Glutamatergic neuron (in vitro differentiated cells): Measurements from ENCODE around the gene LRRC43. TPM values are rescaled to one million over a fixed set of nuclear protein-coding genes. Genes with fewer than 3 reads are reported as not detected.

Experiments
- DNase-seq: peaks from one replicate; pipeline ENCODE4 v3.0.0; 2022
- H3K27ac Mint-ChIP-seq: one replicate; pipeline ENCODE4 v1.8.0; 2020; ENCODE audit warnings: mild to moderate bottlenecking, mixed read lengths, inconsistent platforms; ENCODE audit not compliant: unreplicated experiment
- H3K27me3 Mint-ChIP-seq: one replicate; pipeline ENCODE4 v1.8.0; 2020; ENCODE audit warnings: mild to moderate bottlenecking, moderate library complexity, mixed read lengths, inconsistent platforms; ENCODE audit not compliant: unreplicated experiment
- H3K36me3 Mint-ChIP-seq: one replicate; pipeline ENCODE4 v1.8.0; 2020; ENCODE audit warnings: mild to moderate bottlenecking, mixed read lengths, inconsistent platforms; ENCODE audit not compliant: unreplicated experiment
- H3K4me1 Mint-ChIP-seq: one replicate; pipeline ENCODE4 v1.8.0; 2020; ENCODE audit warnings: mild to moderate bottlenecking, low read depth, mixed read lengths, inconsistent platforms; ENCODE audit not compliant: unreplicated experiment
- H3K4me3 Mint-ChIP-seq: one replicate; pipeline ENCODE4 v1.8.0; 2020; ENCODE audit warnings: mild to moderate bottlenecking, mixed read lengths, inconsistent platforms; ENCODE audit not compliant: unreplicated experiment
- H3K9me3 Mint-ChIP-seq: one replicate; pipeline ENCODE4 v1.8.0; 2020; ENCODE audit warnings: mild to moderate bottlenecking, moderate library complexity, mixed read lengths, inconsistent platforms; ENCODE audit not compliant: unreplicated experiment
- long read RNA-seq: library from polyadenylated mRNA; unstranded; transcript quantifications from one replicate; pipeline ENCODE4 v2.0.0, GENCODE V29; 2020; ENCODE audit not compliant: unreplicated experiment
- total RNA-seq: library from RNA; stranded (reverse); fragmentation: NEBNext Ultra II Directional; extraction: Animal tissue kit (Norgen Biotek cat#: 25700); gene quantifications from one replicate; pipeline ENCODE4 v1.2.1, GENCODE V29; 2021; ENCODE audit not compliant: unreplicated experiment
- TF ChIP-seq, protein P1 (sequence below): fragments of 200-600 bp; sonication (generic); IDR thresholded peaks from one replicate; pipeline ENCODE4 v1.5.0; 2021; ENCODE audit not compliant: partially characterized antibody, unreplicated experiment

LRRC43 gene, protein sequence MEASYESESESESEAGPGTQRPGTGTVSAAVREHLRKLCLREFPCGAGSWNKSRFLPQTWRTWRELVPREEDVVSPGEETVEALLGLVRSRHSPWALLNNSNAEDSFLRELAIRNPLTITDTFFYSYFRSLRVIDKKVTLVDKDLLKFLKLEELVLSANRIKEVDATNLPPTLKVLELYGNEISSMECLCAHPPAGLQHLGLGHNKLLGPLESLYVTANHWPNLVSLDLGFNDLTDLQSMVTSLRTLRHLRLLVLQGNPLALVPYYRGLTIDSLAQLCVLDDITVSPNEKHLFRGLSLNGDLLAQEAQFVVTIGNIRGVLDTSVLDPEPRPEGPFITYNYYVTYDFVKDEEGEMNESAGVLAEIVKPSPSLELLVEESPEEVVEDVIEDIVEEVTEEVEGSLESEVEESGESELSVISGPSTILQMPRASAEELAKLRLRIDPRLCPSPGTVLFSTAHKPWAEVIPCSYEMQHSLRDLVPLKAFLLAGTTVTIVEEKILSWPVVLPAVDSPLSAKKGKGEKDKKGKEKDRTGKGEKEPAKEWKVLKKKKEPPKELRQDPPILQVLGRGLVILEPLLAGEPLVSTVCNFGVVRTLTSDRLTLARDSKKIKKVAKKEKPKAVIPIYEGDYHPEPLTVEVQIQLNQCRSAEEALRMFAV
- total RNA-seq = 4.3 TPM
- long read RNA-seq = 0 reads

DNA sequence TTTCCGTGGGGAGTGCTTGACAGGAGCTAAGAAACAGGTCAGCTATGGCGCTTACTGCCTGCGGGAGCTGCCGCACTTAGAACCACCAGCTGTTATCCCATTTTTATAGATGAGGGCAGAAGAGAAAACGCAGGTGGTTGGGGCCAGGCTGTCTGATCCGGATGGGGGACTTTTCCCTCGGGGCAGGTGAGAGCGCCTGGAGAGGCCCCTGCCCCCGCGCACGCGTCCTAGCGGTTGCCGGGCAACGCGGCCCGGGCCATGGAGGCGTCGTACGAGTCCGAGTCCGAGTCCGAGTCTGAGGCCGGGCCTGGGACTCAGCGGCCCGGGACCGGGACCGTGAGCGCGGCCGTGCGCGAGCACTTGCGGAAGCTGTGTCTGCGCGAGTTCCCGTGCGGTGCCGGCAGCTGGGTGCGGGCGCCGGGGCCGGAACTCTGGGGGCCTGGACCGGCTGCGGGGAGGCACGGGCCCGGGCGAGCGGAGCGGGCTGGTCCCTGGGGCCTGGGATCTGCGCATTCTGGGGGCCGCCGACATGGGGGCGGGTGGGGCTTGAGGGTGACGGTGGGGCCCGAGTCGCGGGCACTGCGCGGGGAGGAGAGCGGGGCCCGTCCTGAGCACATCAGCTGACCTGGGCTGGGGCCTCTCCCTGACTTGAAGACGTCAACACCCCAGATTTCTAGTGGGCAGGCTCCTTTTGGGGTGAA, at the start of gene LRRC43:
TSS of gene LRRC43 (plus strand) at position 237 of the 701 bp plus-strand sequence. CDS start at position 259, 22 bp downstream.
- peak within 1 kb of the TSS; percentile 82 for H3K27ac Mint-ChIP-seq
- peaks cover 9% of the 10 kb centered on the region for H3K27me3 Mint-ChIP-seq
- DNase-seq = peak; percentile 88
- no peaks in the 10 kb centered on the region for H3K36me3 Mint-ChIP-seq
- TF ChIP-seq, protein P1, sequence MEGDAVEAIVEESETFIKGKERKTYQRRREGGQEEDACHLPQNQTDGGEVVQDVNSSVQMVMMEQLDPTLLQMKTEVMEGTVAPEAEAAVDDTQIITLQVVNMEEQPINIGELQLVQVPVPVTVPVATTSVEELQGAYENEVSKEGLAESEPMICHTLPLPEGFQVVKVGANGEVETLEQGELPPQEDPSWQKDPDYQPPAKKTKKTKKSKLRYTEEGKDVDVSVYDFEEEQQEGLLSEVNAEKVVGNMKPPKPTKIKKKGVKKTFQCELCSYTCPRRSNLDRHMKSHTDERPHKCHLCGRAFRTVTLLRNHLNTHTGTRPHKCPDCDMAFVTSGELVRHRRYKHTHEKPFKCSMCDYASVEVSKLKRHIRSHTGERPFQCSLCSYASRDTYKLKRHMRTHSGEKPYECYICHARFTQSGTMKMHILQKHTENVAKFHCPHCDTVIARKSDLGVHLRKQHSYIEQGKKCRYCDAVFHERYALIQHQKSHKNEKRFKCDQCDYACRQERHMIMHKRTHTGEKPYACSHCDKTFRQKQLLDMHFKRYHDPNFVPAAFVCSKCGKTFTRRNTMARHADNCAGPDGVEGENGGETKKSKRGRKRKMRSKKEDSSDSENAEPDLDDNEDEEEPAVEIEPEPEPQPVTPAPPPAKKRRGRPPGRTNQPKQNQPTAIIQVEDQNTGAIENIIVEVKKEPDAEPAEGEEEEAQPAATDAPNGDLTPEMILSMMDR = no peak
- peaks cover 3% of the 10 kb centered on the region for H3K4me1 Mint-ChIP-seq
- peaks cover 14% of the 10 kb centered on the region for H3K9me3 Mint-ChIP-seq
- H3K4me3 Mint-ChIP-seq = peak within 1 kb of the TSS; percentile 79

DNA sequence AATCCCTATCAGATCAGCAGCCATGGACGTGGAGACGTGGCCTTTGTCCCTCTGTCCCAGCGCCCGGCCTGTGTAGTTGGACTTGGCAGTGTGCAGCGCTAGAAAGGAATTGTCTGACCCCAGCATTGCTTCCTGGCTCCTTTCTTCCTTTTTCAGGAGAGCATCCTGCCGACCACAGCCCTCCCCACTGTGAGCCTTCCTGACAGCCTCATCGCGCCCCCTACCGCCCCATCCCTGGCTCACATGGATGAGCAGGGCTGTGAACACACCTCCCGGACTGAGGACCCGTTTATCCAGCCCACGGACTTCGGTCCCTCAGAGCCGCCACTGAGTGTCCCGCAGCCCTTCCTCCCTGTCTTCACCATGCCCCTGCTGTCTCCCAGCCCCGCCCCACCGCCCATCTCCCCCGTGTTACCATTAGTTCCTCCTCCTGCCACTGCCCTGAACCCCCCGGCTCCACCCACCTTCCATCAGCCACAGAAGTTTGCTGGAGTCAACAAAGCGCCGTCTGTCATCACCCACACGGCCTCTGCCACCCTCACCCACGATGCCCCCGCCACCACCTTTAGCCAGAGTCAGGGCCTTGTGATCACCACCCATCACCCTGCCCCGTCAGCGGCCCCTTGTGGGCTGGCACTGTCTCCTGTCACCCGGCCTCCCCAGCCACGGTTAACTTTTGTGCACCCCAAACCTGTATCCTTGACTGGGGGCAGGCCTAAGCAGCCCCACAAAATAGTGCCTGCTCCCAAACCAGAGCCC, 49.6 kb upstream of the LRRC43 start:
- Mint-ChIP-seq H3K4me3 (no peak overlapping the region), H3K9me3 (peaks cover 7% of the 10 kb centered on the region), H3K36me3 (no peaks in the 10 kb centered on the region), H3K27me3 (peaks cover 8% of the 10 kb centered on the region), H3K27ac (peak overlapping the region; percentile 79), H3K4me1 (no peaks in the 10 kb centered on the region)
- DNase-seq = no peak
- TF ChIP-seq, protein P1 = no peak

DNA sequence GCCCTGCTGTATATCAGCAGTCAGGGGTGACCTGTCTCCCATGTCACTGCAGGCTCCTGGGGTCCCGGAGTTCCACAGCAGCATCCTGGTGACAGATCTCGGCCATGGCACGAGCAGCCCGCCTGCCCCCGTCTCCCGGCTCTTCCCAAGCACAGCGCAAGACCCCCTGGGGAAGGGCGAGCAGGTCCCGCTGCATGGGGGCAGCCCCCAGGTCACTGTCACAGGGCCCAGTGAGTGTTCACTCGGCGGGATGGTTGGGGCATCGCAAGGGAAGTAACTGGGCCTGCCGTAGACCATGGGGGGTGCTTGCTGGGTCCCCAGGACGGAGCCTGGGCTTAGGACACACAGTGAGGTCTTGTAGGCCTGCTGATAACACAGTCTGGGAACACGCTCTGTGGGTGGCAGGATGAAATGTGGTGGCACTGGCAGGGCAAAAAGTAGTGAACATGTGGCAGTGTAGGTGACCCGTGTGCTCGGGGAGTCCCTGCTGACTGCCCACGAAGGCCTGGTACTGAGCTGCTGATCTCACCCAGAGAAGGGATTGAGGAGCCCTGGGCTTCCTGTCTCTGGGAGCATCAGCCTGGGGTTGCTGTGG, 47.4 kb upstream of the LRRC43 start:
- no peak overlapping the region for H3K4me3 Mint-ChIP-seq
- no peaks in the 10 kb centered on the region for H3K4me1 Mint-ChIP-seq
- H3K27ac Mint-ChIP-seq = no peak overlapping the region
- peaks cover 8% of the 10 kb centered on the region for H3K27me3 Mint-ChIP-seq
- TF ChIP-seq, protein P1 = no peak
- DNase-seq = no peak
- no peaks in the 10 kb centered on the region for H3K36me3 Mint-ChIP-seq
- H3K9me3 Mint-ChIP-seq = peaks cover 12% of the 10 kb centered on the region

DNA sequence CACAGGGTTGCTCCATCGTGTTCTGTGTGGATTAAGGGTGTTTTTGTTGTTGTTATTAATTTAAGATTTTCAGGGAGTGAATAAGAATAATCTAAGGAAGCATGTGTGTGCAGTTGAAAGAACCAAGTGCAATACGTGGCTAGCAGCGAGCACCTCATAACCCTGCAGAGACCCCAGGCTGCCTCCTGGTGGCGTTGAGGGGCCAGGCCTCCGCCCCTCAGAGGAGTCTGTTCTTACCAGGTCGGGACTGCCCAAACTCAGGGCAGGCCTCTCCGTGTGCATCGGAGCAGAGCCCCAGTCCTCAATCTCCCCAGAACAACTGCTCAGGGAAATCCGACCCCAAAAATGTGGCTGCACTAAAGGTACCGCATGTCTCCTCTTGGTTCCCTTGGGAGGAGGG, 45.7 kb upstream of the LRRC43 start:
- Mint-ChIP-seq H3K27ac (no peak overlapping the region), H3K36me3 (no peaks in the 10 kb centered on the region), H3K9me3 (peaks cover 6% of the 10 kb centered on the region), H3K27me3 (peaks cover 11% of the 10 kb centered on the region), H3K4me1 (no peaks in the 10 kb centered on the region), H3K4me3 (no peak overlapping the region)
- TF ChIP-seq, protein P1 = no peak
- DNase-seq = peak; percentile 53
